SK-N-SH treated with all-trans-retinoic acid at 6 μM for 48 hours (cell line): ENCODE data around the gene SLC2A6.

Experiments used
- ARNTL ChIP-seq: fragments of 450-650 bp; formaldehyde crosslinking; IDR thresholded peaks from 2 replicates; pipeline ENCODE4 v1.5.0; 2020; ENCODE audit warnings: low read depth, mild to moderate bottlenecking, moderate library complexity, borderline replicate concordance
- CSRNP3 ChIP-seq: fragments of 250-450 bp; sonication (Bioruptor Pico); IDR thresholded peaks from 2 replicates; pipeline ENCODE4 v1.5.1; 2021; ENCODE audit warnings: mild to moderate bottlenecking, moderate library complexity
- ISL1 ChIP-seq: fragments of 250-450 bp; sonication (Bioruptor Pico); IDR thresholded peaks from 2 replicates; pipeline ENCODE4 v2.1.2; 2022; ENCODE audit warnings: mild to moderate bottlenecking, moderate library complexity
- RARB ChIP-seq: fragments of 250-450 bp; sonication (Bioruptor Pico); IDR thresholded peaks from 2 replicates; pipeline ENCODE4 v1.8.0; 2021; ENCODE audit warnings: mild to moderate bottlenecking, moderate library complexity

GRCh38 chr9:133487331-133487725 lies 8.4 kb upstream of the SLC2A6 start:
- no peak for TF ChIP-seq RARB (CRISPR knock-in tag)
- TF ChIP-seq ARNTL (CRISPR knock-in tag) = no peak
- TF ChIP-seq CSRNP3 = no peak
- TF ChIP-seq ISL1 (CRISPR knock-in tag) = no peak
